HEK293 (cell line): ENCODE data around the gene POU2F2.
A peak's percentile ranks its signal among the peaks of the same experiment; 100 is the strongest.

Source experiments
- CTCF ChIA-PET: fragments of 350-600 bp; formaldehyde crosslinking; extraction: SDS; loops from one replicate; lab custom pipeline; 2021; ENCODE audit warnings: antibody characterized with exemption; lab: Yijun Ruan, JAX
- POLR2A ChIA-PET: fragments of 300-600 bp; formaldehyde crosslinking; extraction: SDS; loops from one replicate; lab custom pipeline; 2020; ENCODE audit warnings: antibody characterized with exemption, inconsistent platforms; lab: Yijun Ruan, JAX
- H3K27ac ChIP-seq: fragments of 200-500 bp; sonication (Bioruptor generic); 2 replicates; pipeline ENCODE4 v1.5.1; 2014; ENCODE audit warnings: low read depth, low read length, control low read depth, inconsistent platforms; ENCODE audit errors: extremely low read depth
- H3K36me3 ChIP-seq, 2 experiments: fragments of 200-500 bp in 1 of 2; sonication (Bioruptor generic) in 1 of 2; 1 replicate in 1 of 2; 2 replicates in 1 of 2; pipeline ENCODE4 v1.5.1; 2014 to 2017; ENCODE audit warnings: inconsistent platforms in 2 of 2, low read length in 2 of 2; ENCODE audit not compliant: control insufficient read depth in 2 of 2, insufficient read depth in 1 of 2
- H3K4me1 ChIP-seq: fragments of 200-500 bp; sonication (Bioruptor generic); 2 replicates; pipeline ENCODE4 v1.5.1; 2014; ENCODE audit warnings: mild to moderate bottlenecking, low read length, inconsistent platforms; ENCODE audit not compliant: control insufficient read depth, insufficient read depth
- H3K4me3 ChIP-seq: 2 replicates; pipeline ENCODE4 v1.5.1; 2011; ENCODE audit warnings: low read depth, mild to moderate bottlenecking, control low read depth, low read length, moderate library complexity
- H3K9me3 ChIP-seq: fragments of 200-500 bp; sonication (Bioruptor generic); 2 replicates; pipeline ENCODE4 v1.5.1; 2014; ENCODE audit warnings: low read depth, low read length, inconsistent platforms; ENCODE audit not compliant: control insufficient read depth, insufficient read depth
- GFI1B ChIP-seq: fragments of 450-650 bp; formaldehyde crosslinking; IDR thresholded peaks from 2 replicates; pipeline ENCODE4 v1.5.1; 2016; ENCODE audit warnings: missing biosample characterization, missing genetic modification characterization
- GLIS2 ChIP-seq: fragments of 450-650 bp; formaldehyde crosslinking; IDR thresholded peaks from 2 replicates; pipeline ENCODE4 v1.5.1; 2016; ENCODE audit warnings: missing biosample characterization, missing genetic modification characterization
- KLF9 ChIP-seq: fragments of 450-650 bp; formaldehyde crosslinking; IDR thresholded peaks from 2 replicates; pipeline ENCODE4 v1.5.1; 2016; ENCODE audit warnings: missing biosample characterization, missing genetic modification characterization, low read depth
- SP2 ChIP-seq: fragments of 450-650 bp; formaldehyde crosslinking; IDR thresholded peaks from 2 replicates; pipeline ENCODE4 v1.5.1; 2016; ENCODE audit warnings: missing biosample characterization, missing genetic modification characterization
- SP3 ChIP-seq: fragments of 450-650 bp; formaldehyde crosslinking; IDR thresholded peaks from 2 replicates; pipeline ENCODE4 v1.5.1; 2016; ENCODE audit warnings: missing biosample characterization, missing genetic modification characterization
- WT1 ChIP-seq: fragments of 450-650 bp; formaldehyde crosslinking; IDR thresholded peaks from 2 replicates; pipeline ENCODE4 v1.5.1; 2016; ENCODE audit warnings: missing biosample characterization, missing genetic modification characterization
- ZFHX2 ChIP-seq: fragments of 450-650 bp; formaldehyde crosslinking; conservative IDR thresholded peaks from 2 replicates; pipeline ENCODE4 v1.5.1; 2016; ENCODE audit warnings: missing biosample characterization, missing genetic modification characterization
- ZIC2 ChIP-seq: fragments of 450-650 bp; formaldehyde crosslinking; IDR thresholded peaks from 2 replicates; pipeline ENCODE4 v1.5.1; 2016; ENCODE audit warnings: missing biosample characterization, missing genetic modification characterization
- ZNF140 ChIP-seq: fragments of 450-650 bp; formaldehyde crosslinking; IDR thresholded peaks from 2 replicates; pipeline ENCODE4 v1.5.1; 2016; ENCODE audit warnings: missing biosample characterization, missing genetic modification characterization
- ZNF184 ChIP-seq: fragments of 450-650 bp; IDR thresholded peaks from 2 replicates; pipeline ENCODE4 v1.5.1; 2018; ENCODE audit warnings: missing biosample characterization, mild to moderate bottlenecking, missing genetic modification characterization
- ZNF214 ChIP-seq: fragments of 450-650 bp; formaldehyde crosslinking; IDR thresholded peaks from 2 replicates; pipeline ENCODE4 v1.5.1; 2017; ENCODE audit warnings: missing biosample characterization, mild to moderate bottlenecking, missing genetic modification characterization, borderline replicate concordance
- ZNF266 ChIP-seq: fragments of 450-650 bp; formaldehyde crosslinking; IDR thresholded peaks from 2 replicates; pipeline ENCODE4 v1.5.1; 2016; ENCODE audit warnings: missing biosample characterization, missing genetic modification characterization, low read depth
- ZNF366 ChIP-seq: fragments of 450-650 bp; formaldehyde crosslinking; conservative IDR thresholded peaks from 2 replicates; pipeline ENCODE4 v1.5.1; 2016; ENCODE audit warnings: missing biosample characterization, missing genetic modification characterization
- ZNF473 ChIP-seq: fragments of 450-650 bp; formaldehyde crosslinking; IDR thresholded peaks from 2 replicates; pipeline ENCODE4 v1.5.1; 2017; ENCODE audit warnings: missing biosample characterization, missing genetic modification characterization
- ZNF544 ChIP-seq: fragments of 450-650 bp; formaldehyde crosslinking; IDR thresholded peaks from 2 replicates; pipeline ENCODE4 v1.5.0; 2017; ENCODE audit warnings: missing biosample characterization, missing genetic modification characterization
- ZNF600 ChIP-seq: fragments of 450-650 bp; formaldehyde crosslinking; IDR thresholded peaks from 2 replicates; pipeline ENCODE4 v1.5.1; 2016; ENCODE audit warnings: missing biosample characterization, missing genetic modification characterization
- ZNF621 ChIP-seq: fragments of 450-650 bp; formaldehyde crosslinking; IDR thresholded peaks from 2 replicates; pipeline ENCODE4 v1.5.1; 2017; ENCODE audit warnings: missing biosample characterization, missing genetic modification characterization
- ZNF624 ChIP-seq: fragments of 450-650 bp; formaldehyde crosslinking; IDR thresholded peaks from 2 replicates; pipeline ENCODE4 v1.5.1; 2017; ENCODE audit warnings: missing biosample characterization, missing genetic modification characterization
- ZNF664 ChIP-seq: fragments of 450-650 bp; formaldehyde crosslinking; IDR thresholded peaks from 2 replicates; pipeline ENCODE4 v1.5.1; 2016; ENCODE audit warnings: missing biosample characterization, missing genetic modification characterization
- TF ChIP-seq, protein P1 (sequence below): fragments of 450-650 bp; formaldehyde crosslinking; IDR thresholded peaks from 2 replicates; pipeline ENCODE4 v1.5.1; 2016; ENCODE audit warnings: missing biosample characterization, missing genetic modification characterization
- TF ChIP-seq, protein P2 (sequence below): fragments of 450-650 bp; formaldehyde crosslinking; IDR thresholded peaks from 2 replicates; pipeline ENCODE4 v1.5.1; 2016; ENCODE audit warnings: missing biosample characterization, missing genetic modification characterization
- TF ChIP-seq, protein P3 (sequence below): fragments of 450-650 bp; formaldehyde crosslinking; IDR thresholded peaks from 2 replicates; pipeline ENCODE4 v1.5.1; 2016; ENCODE audit warnings: missing biosample characterization, missing genetic modification characterization
- TF ChIP-seq, protein P4 (sequence below): fragments of 450-650 bp; formaldehyde crosslinking; optimal IDR thresholded peaks from 2 replicates; pipeline ENCODE3; 2016; ENCODE audit warnings: missing biosample characterization, mild to moderate bottlenecking, missing genetic modification characterization
- TF ChIP-seq, protein P5 (sequence below): fragments of 450-650 bp; formaldehyde crosslinking; IDR thresholded peaks from 2 replicates; pipeline ENCODE4; 2016; ENCODE audit warnings: missing biosample characterization, missing genetic modification characterization

The POU2F2 gene

DNA sequence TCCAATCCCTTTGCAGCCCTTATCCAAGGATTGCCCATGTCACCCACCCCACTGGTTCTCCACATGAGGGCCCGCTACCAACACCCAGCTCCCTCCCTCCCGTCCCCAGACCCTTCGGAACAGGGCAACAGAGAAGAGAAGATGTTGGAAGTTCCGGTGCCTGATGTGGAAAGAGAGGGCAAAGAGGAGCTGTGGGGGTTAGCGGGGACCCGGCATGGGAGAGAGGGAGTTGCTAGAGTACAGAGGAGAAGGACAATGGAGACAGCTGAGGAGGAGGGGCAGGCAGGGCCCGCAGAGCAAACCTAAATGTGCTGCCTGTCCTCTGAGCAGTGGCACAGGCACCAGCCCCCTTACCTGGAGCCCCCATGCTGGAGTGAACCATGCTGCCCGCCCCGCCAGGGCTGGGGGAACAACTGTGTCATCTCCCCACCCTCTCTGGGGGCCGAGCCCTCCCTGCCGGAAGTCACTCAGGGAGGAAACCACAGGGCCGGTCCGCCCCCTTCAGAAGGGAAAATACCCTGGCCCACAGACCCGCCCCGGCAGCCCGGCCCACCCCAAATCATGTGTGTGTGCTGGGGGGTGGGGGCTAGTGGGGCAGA lies at the start of gene POU2F2:
TSS of gene POU2F2 (minus strand) at position 417 of the 599 bp plus-strand sequence. CDS start at position 382, 35 bp downstream.
- no peaks in the 10 kb centered on the region for H3K9me3 ChIP-seq
- no peaks in the 10 kb centered on the region for H3K4me1 ChIP-seq
- H3K27ac ChIP-seq, result no peak within 1 kb of the TSS
- TF ChIP-seq, protein P1, sequence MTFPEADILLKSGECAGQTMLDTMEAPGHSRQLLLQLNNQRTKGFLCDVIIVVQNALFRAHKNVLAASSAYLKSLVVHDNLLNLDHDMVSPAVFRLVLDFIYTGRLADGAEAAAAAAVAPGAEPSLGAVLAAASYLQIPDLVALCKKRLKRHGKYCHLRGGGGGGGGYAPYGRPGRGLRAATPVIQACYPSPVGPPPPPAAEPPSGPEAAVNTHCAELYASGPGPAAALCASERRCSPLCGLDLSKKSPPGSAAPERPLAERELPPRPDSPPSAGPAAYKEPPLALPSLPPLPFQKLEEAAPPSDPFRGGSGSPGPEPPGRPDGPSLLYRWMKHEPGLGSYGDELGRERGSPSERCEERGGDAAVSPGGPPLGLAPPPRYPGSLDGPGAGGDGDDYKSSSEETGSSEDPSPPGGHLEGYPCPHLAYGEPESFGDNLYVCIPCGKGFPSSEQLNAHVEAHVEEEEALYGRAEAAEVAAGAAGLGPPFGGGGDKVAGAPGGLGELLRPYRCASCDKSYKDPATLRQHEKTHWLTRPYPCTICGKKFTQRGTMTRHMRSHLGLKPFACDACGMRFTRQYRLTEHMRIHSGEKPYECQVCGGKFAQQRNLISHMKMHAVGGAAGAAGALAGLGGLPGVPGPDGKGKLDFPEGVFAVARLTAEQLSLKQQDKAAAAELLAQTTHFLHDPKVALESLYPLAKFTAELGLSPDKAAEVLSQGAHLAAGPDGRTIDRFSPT, result no peak
- TF ChIP-seq, protein P2, sequence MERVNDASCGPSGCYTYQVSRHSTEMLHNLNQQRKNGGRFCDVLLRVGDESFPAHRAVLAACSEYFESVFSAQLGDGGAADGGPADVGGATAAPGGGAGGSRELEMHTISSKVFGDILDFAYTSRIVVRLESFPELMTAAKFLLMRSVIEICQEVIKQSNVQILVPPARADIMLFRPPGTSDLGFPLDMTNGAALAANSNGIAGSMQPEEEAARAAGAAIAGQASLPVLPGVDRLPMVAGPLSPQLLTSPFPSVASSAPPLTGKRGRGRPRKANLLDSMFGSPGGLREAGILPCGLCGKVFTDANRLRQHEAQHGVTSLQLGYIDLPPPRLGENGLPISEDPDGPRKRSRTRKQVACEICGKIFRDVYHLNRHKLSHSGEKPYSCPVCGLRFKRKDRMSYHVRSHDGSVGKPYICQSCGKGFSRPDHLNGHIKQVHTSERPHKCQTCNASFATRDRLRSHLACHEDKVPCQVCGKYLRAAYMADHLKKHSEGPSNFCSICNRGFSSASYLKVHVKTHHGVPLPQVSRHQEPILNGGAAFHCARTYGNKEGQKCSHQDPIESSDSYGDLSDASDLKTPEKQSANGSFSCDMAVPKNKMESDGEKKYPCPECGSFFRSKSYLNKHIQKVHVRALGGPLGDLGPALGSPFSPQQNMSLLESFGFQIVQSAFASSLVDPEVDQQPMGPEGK (tag by site-specific recombination), result 0 out of 2 replicates have a peak, but pooled peaks have one; percentile 21
- H3K4me3 ChIP-seq, result no peak within 1 kb of the TSS
- H3K36me3 ChIP-seq, result no peaks in the 10 kb centered on the region
- CTCF ChIA-PET, result interaction anchor here (0.6 to 7.5 kb wide), 45 partner anchors 8 to 396 kb away, joined by 3 to 90 read pairs (median 5); partner anchors contain the start of genes CEACAM1, GSK3A and ZNF526
- POLR2A ChIA-PET, result no interaction called here

DNA sequence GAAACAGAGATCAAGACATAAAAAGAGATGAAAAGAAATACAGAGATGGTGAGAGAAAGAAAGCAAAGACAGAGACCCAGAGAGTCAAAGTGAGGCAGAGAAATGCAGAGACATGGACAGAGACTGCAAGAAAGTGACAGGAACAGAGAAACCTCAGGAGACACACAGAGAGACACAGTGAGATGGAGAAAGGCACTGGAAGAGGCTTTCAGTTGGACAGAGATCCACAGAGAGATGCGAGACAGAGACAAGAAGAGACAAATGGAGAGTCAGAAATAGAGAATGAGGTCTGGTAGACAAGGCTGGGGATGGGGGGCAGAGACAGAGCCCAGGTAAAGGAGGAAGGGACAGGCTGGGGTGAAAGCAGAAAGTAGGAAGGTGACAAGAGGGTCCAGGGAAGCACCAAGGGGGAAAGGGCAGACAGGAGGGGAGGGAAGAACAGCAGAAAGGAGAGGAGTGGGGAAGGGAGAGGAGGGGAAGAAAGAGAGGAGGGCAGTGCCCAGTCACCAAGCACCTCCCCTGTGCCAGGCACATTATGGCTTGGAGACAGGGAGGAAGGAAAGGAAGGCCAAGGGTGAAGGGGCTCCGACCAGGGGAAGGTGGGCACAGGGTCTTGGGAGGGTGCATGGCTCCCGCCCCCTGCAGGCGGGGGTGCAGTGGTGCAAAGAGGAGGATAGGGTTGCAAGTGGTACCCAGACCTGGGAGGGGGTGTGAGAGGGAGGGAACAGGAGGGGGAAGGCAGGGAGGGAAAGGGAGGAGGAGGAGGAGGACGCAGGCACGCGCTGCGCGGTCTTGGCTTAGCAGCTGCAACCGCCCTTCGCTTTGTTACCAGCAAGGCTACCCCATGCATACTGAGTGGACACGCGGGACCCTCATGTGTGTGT lies 46.8 kb upstream of the POU2F2 start:
- ChIA-PET POLR2A (no interaction called here), CTCF (interaction anchor here (0.6 to 2.8 kb wide), 3 partner anchors 26 to 56 kb away, joined by 3 to 22 read pairs (median 3); no protein-coding TSS in a partner anchor)
- Histone ChIP-seq H3K4me1 (peaks cover 10% of the 10 kb centered on the region), H3K4me3 (no peak overlapping the region), H3K9me3 (no peaks in the 10 kb centered on the region), H3K27ac (no peak overlapping the region), H3K36me3 (no peaks in the 10 kb centered on the region)
- TF ChIP-seq ZNF600 (tag by site-specific recombination) (0 out of 2 replicates have a peak, but pooled peaks have one; percentile 19), ZNF214 (tag by site-specific recombination) (no peak), GFI1B (no peak), ZNF664 (tag by site-specific recombination) (peak; percentile 69), SP2 (tag by site-specific recombination) (peak; percentile 40), ZNF140 (tag by site-specific recombination) (no peak), ZNF624 (no peak), ZNF621 (tag by site-specific recombination) (no peak), ZNF184 (no peak), WT1 (tag by site-specific recombination) (peak; percentile 87), ZNF366 (peak; percentile 71), ZFHX2 (tag by site-specific recombination) (peak; percentile 75), ZIC2 (tag by site-specific recombination) (no peak), ZNF544 (no peak), GLIS2 (0 out of 2 replicates have a peak, but pooled peaks have one; percentile 24), KLF9 (peak; percentile 39; the same call in 1 of the 2 replicates), ZNF266 (tag by site-specific recombination) (no peak), ZNF473 (no peak), SP3 (peak; percentile 36; the same call in 1 of the 2 replicates)
- TF ChIP-seq, protein P3, sequence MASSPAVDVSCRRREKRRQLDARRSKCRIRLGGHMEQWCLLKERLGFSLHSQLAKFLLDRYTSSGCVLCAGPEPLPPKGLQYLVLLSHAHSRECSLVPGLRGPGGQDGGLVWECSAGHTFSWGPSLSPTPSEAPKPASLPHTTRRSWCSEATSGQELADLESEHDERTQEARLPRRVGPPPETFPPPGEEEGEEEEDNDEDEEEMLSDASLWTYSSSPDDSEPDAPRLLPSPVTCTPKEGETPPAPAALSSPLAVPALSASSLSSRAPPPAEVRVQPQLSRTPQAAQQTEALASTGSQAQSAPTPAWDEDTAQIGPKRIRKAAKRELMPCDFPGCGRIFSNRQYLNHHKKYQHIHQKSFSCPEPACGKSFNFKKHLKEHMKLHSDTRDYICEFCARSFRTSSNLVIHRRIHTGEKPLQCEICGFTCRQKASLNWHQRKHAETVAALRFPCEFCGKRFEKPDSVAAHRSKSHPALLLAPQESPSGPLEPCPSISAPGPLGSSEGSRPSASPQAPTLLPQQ (tag by site-specific recombination), result 0 out of 2 replicates have a peak, but pooled peaks have one; percentile 20
- TF ChIP-seq, protein P4, sequence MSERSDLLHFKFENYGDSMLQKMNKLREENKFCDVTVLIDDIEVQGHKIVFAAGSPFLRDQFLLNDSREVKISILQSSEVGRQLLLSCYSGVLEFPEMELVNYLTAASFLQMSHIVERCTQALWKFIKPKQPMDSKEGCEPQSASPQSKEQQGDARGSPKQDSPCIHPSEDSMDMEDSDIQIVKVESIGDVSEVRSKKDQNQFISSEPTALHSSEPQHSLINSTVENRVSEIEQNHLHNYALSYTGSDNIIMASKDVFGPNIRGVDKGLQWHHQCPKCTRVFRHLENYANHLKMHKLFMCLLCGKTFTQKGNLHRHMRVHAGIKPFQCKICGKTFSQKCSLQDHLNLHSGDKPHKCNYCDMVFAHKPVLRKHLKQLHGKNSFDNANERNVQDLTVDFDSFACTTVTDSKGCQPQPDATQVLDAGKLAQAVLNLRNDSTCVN, result peak; percentile 33
- TF ChIP-seq, protein P5, sequence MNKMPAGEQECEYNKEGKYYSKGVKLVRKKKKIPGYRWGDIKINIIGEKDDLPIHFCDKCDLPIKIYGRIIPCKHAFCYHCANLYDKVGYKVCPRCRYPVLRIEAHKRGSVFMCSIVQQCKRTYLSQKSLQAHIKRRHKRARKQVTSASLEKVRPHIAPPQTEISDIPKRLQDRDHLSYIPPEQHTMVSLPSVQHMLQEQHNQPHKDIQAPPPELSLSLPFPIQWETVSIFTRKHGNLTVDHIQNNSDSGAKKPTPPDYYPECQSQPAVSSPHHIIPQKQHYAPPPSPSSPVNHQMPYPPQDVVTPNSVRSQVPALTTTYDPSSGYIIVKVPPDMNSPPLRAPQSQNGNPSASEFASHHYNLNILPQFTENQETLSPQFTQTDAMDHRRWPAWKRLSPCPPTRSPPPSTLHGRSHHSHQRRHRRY (tag by site-specific recombination), result peak; percentile 69; the same call in 1 of the 2 replicates
